Liver (tissue), 9 donors: ENCODE data around the gene DHX40. TPM values are rescaled to one million over a fixed set of nuclear protein-coding genes. Genes with fewer than 3 reads are reported as not detected.
"Not testable (repeated sequence)": the region's sequence is repeated elsewhere in the genome, so short reads cannot be mapped to it uniquely, and the experiment has no call there.

ENCODE experiments used
- DNase-seq: peaks from one replicate; pipeline ENCODE4 v3.0.0-alpha.2; 2017; ENCODE audit warnings: low spot score
- H3K27ac ChIP-seq, 2 donors: one replicate each; pipeline ENCODE4 v1.7.0; 2013; ENCODE audit warnings: inconsistent platforms in 2 of 2, low read length in 2 of 2, control low read depth in 1 of 2, low read depth in 1 of 2, mild to moderate bottlenecking in 1 of 2
- H3K27me3 ChIP-seq, 4 donors: one replicate each; pipeline versions ENCODE4 v1.6.1 to v1.7.0; 2013; ENCODE audit warnings: low read length in 3 of 4, inconsistent platforms in 1 of 4, mild to moderate bottlenecking in 1 of 4, moderate library complexity in 1 of 4; ENCODE audit not compliant: control insufficient read depth in 4 of 4, insufficient read depth in 4 of 4
- H3K36me3 ChIP-seq, 4 donors: one replicate each; pipeline versions ENCODE4 v1.6.1 to v1.7.0; 2013; ENCODE audit warnings: low read length in 3 of 4, mild to moderate bottlenecking in 3 of 4, low read depth in 1 of 4, moderate library complexity in 1 of 4; ENCODE audit not compliant: control insufficient read depth in 4 of 4, insufficient read depth in 3 of 4
- H3K4me1 ChIP-seq, 4 donors: one replicate each; pipeline versions ENCODE4 v1.6.1 to v1.7.0; 2013; ENCODE audit warnings: low read length in 3 of 4, mild to moderate bottlenecking in 3 of 4, moderate library complexity in 1 of 4; ENCODE audit not compliant: control insufficient read depth in 4 of 4, insufficient read depth in 4 of 4
- H3K4me3 ChIP-seq, 3 donors: one replicate each; pipeline versions ENCODE4 v1.6.1 to v1.7.0; 2013; ENCODE audit warnings: low read length in 3 of 3, control low read depth in 1 of 3, low read depth in 1 of 3, mild to moderate bottlenecking in 1 of 3
- H3K9ac ChIP-seq, 2 donors: one replicate each; pipeline ENCODE4 v1.7.0; 2013; ENCODE audit warnings: low read length in 2 of 2, mild to moderate bottlenecking in 2 of 2, moderate library complexity in 2 of 2, control low read depth in 1 of 2, low read depth in 1 of 2
- H3K9me3 ChIP-seq, 4 donors: one replicate each; pipeline versions ENCODE4 v1.6.1 to v1.7.0; 2013; ENCODE audit warnings: low read length in 3 of 4; ENCODE audit not compliant: control insufficient read depth in 4 of 4
- EGR1 ChIP-seq, 2 donors: IDR thresholded peaks; 2 replicates each; pipeline ENCODE4 v1.6.1; 2016 to 2018; ENCODE audit warnings: antibody characterized with exemption in 2 of 2, low read depth in 2 of 2
- FOXA1 ChIP-seq: IDR thresholded peaks from 2 replicates; pipeline ENCODE4 v1.6.1; 2016; ENCODE audit warnings: antibody characterized with exemption
- FOXA2 ChIP-seq: IDR thresholded peaks from 2 replicates; pipeline ENCODE4 v1.6.1; 2016; ENCODE audit warnings: antibody characterized with exemption
- GABPA ChIP-seq, 2 donors: IDR thresholded peaks in 1 of 2; conservative IDR thresholded peaks in 1 of 2; 2 replicates each; pipeline ENCODE4 v1.6.1; 2016; ENCODE audit warnings: antibody characterized with exemption in 2 of 2, mild to moderate bottlenecking in 1 of 2, moderate library complexity in 1 of 2
- HNF4G ChIP-seq: IDR thresholded peaks from 2 replicates; pipeline ENCODE4 v1.6.1; 2016; ENCODE audit warnings: antibody characterized with exemption
- JUND ChIP-seq, 2 donors: IDR thresholded peaks; 2 replicates each; pipeline ENCODE4 v1.6.1; 2016; ENCODE audit warnings: antibody characterized with exemption in 2 of 2
- NR2F2 ChIP-seq: IDR thresholded peaks from 2 replicates; pipeline ENCODE4 v1.6.1; 2016; ENCODE audit warnings: antibody characterized with exemption
- RAD21 ChIP-seq, 2 donors: IDR thresholded peaks; 2 replicates each; pipeline ENCODE4 v1.6.1; 2016; ENCODE audit warnings: antibody characterized with exemption in 2 of 2, mild to moderate bottlenecking in 2 of 2
- SP1 ChIP-seq: IDR thresholded peaks from 2 replicates; pipeline ENCODE4 v1.6.1; 2018; ENCODE audit warnings: antibody characterized with exemption, mild to moderate bottlenecking
- TAF1 ChIP-seq: conservative IDR thresholded peaks from 2 replicates; pipeline ENCODE4 v1.6.1; 2016; ENCODE audit warnings: antibody characterized with exemption, mild to moderate bottlenecking
- YY1 ChIP-seq: IDR thresholded peaks from 2 replicates; pipeline ENCODE4 v1.6.1; 2016; ENCODE audit warnings: antibody characterized with exemption, mild to moderate bottlenecking
- WGBS: extraction: QIAGEN DNeasy Blood & Tissue Kit; methylation state at CpG from one replicate; pipeline ENCODE4 v1.1.7; 2013; 5-methylcytosine and 5-hydroxymethylcytosine counted together
- polyA plus RNA-seq, 2 donors: library from polyadenylated mRNA; stranded (reverse) in 1 of 2; unstranded in 1 of 2; fragments of 200-250 nt in 1 of 2; fragments of >200 nt in 1 of 2; fragmentation: Nextera tagmentation in 1 of 2; extraction: Ambion mirVana in 1 of 2; gene quantifications; one replicate each; pipeline versions ENCODE4 v1.2.1 to v1.2.3, GENCODE V29; 2013 to 2015
- total RNA-seq, 2 donors: library from RNA; depleted of rRNA; stranded (reverse); fragments of >200 nt; gene quantifications; one replicate each; pipeline ENCODE4 v1.2.3, GENCODE V29; 2014
- TF ChIP-seq, protein P1 (sequence below): IDR thresholded peaks from 2 replicates; pipeline ENCODE4 v1.6.1; 2016; ENCODE audit warnings: antibody characterized with exemption, mild to moderate bottlenecking
- TF ChIP-seq, protein P2 (sequence below): IDR thresholded peaks from 2 replicates; pipeline ENCODE4 v1.6.1; 2016; ENCODE audit warnings: antibody characterized with exemption
- TF ChIP-seq, protein P3 (sequence below): IDR thresholded peaks from 2 replicates; pipeline ENCODE4 v1.6.1; 2016; ENCODE audit warnings: antibody characterized with exemption
- TF ChIP-seq, protein P4 (sequence below): fragments of 150-350 bp; IDR thresholded peaks from 2 replicates; pipeline ENCODE4 v1.5.1; 2017; ENCODE audit warnings: improper control_type of control experiment, low read depth, low read length; ENCODE audit not compliant: missing input control
- donor health status: healthy.
- donor health status: healthy.
- donor health status: healthy.
- donor health status: healthy.
- donor health status: healthy.

The DHX40 gene
- total and polyA plus RNA-seq, 4 donors = 3.8 to 20.7 (median 11.2) TPM

DNA sequence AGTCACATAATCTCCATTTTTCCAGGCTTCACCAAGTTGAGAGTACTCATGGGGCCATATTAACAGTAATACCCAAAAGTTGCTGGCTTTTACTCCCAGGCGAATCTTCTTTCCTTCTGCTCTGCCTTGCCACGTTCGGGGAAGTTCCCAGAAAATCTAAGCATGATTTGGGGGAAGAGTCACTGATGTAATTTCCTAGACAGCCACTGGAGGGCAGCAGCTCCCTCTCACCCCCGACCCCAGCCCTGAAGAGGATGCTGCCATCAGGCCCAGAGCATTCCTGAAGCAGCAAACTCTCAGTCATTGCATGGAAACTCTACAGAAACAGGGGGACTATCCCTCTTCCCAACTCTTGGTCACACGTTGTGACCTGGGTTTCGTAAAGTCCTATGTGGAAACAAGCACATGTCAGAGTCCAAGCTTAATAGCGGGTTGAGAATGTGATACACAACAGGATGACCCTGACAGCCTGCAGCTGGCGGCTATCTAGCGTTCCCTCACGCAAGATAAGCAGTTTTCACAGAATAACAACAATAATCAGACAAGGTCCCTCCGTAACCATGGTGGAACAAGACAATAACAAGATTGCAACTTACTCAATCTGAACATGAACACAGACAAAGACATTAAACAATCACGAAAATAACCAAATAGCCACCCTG lies 43.8 kb upstream of the DHX40 start (continued):
- TF ChIP-seq, protein P1, sequence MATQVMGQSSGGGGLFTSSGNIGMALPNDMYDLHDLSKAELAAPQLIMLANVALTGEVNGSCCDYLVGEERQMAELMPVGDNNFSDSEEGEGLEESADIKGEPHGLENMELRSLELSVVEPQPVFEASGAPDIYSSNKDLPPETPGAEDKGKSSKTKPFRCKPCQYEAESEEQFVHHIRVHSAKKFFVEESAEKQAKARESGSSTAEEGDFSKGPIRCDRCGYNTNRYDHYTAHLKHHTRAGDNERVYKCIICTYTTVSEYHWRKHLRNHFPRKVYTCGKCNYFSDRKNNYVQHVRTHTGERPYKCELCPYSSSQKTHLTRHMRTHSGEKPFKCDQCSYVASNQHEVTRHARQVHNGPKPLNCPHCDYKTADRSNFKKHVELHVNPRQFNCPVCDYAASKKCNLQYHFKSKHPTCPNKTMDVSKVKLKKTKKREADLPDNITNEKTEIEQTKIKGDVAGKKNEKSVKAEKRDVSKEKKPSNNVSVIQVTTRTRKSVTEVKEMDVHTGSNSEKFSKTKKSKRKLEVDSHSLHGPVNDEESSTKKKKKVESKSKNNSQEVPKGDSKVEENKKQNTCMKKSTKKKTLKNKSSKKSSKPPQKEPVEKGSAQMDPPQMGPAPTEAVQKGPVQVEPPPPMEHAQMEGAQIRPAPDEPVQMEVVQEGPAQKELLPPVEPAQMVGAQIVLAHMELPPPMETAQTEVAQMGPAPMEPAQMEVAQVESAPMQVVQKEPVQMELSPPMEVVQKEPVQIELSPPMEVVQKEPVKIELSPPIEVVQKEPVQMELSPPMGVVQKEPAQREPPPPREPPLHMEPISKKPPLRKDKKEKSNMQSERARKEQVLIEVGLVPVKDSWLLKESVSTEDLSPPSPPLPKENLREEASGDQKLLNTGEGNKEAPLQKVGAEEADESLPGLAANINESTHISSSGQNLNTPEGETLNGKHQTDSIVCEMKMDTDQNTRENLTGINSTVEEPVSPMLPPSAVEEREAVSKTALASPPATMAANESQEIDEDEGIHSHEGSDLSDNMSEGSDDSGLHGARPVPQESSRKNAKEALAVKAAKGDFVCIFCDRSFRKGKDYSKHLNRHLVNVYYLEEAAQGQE = no peak
- TF ChIP-seq, protein P2, sequence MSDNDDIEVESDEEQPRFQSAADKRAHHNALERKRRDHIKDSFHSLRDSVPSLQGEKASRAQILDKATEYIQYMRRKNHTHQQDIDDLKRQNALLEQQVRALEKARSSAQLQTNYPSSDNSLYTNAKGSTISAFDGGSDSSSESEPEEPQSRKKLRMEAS = peak; percentile 17
- TF ChIP-seq, protein P3, sequence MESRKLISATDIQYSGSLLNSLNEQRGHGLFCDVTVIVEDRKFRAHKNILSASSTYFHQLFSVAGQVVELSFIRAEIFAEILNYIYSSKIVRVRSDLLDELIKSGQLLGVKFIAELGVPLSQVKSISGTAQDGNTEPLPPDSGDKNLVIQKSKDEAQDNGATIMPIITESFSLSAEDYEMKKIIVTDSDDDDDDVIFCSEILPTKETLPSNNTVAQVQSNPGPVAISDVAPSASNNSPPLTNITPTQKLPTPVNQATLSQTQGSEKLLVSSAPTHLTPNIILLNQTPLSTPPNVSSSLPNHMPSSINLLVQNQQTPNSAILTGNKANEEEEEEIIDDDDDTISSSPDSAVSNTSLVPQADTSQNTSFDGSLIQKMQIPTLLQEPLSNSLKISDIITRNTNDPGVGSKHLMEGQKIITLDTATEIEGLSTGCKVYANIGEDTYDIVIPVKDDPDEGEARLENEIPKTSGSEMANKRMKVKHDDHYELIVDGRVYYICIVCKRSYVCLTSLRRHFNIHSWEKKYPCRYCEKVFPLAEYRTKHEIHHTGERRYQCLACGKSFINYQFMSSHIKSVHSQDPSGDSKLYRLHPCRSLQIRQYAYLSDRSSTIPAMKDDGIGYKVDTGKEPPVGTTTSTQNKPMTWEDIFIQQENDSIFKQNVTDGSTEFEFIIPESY = peak; percentile 24
- TF ChIP-seq EGR1 (IDR thresholded peaks at IDR 0.05; ENCODE audit: low read depth in 2 of 2) (no peak), SP1 (peak; percentile 53)

DNA sequence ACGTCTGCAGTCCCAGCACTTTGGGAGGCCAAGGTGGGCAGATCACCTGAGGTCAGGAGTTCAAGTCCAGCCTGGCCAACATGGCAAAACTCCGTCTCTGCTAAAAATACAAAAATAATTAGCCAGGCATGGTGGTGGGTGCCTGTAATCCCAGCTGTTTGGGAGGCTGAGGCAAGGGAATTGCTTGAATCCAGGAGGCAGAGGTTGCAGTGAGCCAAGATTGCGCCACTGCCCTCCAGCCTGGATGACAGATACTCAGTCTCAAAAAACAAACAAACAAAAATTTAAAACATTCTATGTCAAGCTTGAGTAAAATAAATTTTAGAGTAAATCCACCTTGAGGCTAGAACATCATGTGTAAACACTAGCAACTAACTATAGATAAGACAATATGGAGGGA lies 40.5 kb upstream of the DHX40 start:
- not testable (repeated sequence) for H3K27me3 ChIP-seq, H3K9me3 ChIP-seq, DNase-seq, H3K27ac ChIP-seq, H3K36me3 ChIP-seq, H3K9ac ChIP-seq, H3K4me3 ChIP-seq
- WGBS = 80% methylated on average over 3 of the region's 3 CpGs
- H3K4me1 ChIP-seq = peaks cover 1 to 10% (median 7%) of the 10 kb centered on the region in 4 donors

DNA sequence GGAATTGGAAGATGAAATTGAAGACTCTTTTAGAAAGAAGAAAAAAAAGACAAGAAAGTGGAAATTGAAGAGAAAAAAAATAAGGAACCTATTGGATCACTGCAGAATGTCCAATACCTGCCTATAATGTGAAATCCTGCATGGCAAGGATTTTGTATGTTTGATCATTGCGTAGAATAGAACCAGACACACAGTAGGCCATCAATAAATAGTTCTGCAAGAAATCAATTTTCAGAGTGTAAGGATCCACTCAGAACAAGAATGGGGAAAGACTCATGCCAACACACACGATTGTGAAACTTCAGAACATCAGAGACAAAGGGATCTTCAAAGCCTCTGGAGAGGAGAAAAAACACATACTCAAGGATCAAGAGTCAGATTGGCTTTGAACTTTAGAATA lies 39.7 kb upstream of the DHX40 start:
- no peak overlapping the region for H3K9ac ChIP-seq
- no peak for DNase-seq
- no peaks in the 10 kb centered on the region for H3K36me3 ChIP-seq
- WGBS = 60% methylated on average over 2 of the region's 2 CpGs
- H3K27me3 ChIP-seq = no peaks in the 10 kb centered on the region
- H3K9me3 ChIP-seq = no peaks in the 10 kb centered on the region
- peaks cover under 1 to 10% (median 7%) of the 10 kb centered on the region in 4 donors for H3K4me1 ChIP-seq
- H3K27ac ChIP-seq = no peak overlapping the region
- H3K4me3 ChIP-seq = no peak overlapping the region
- TF ChIP-seq RAD21 (IDR thresholded peaks at IDR 0.05) = no peak
- no peak for TF ChIP-seq SP1
- no peak for TF ChIP-seq EGR1 (IDR thresholded peaks at IDR 0.05; ENCODE audit: low read depth in 2 of 2)
- TF ChIP-seq YY1 = no peak
- no peak for TF ChIP-seq FOXA2
- no peak for TF ChIP-seq FOXA1
- TF ChIP-seq HNF4G = no peak
- TF ChIP-seq, protein P2 = no peak
- TF ChIP-seq, protein P3 = no peak
- TF ChIP-seq TAF1 = no peak
- TF ChIP-seq, protein P4, sequence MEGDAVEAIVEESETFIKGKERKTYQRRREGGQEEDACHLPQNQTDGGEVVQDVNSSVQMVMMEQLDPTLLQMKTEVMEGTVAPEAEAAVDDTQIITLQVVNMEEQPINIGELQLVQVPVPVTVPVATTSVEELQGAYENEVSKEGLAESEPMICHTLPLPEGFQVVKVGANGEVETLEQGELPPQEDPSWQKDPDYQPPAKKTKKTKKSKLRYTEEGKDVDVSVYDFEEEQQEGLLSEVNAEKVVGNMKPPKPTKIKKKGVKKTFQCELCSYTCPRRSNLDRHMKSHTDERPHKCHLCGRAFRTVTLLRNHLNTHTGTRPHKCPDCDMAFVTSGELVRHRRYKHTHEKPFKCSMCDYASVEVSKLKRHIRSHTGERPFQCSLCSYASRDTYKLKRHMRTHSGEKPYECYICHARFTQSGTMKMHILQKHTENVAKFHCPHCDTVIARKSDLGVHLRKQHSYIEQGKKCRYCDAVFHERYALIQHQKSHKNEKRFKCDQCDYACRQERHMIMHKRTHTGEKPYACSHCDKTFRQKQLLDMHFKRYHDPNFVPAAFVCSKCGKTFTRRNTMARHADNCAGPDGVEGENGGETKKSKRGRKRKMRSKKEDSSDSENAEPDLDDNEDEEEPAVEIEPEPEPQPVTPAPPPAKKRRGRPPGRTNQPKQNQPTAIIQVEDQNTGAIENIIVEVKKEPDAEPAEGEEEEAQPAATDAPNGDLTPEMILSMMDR = no peak
- TF ChIP-seq, protein P1 = no peak
- no peak for TF ChIP-seq GABPA (IDR thresholded peaks at IDR 0.05 in 1 of 2, conservative IDR thresholded peaks at IDR 0.05 in 1 of 2)
- no peak for TF ChIP-seq JUND (IDR thresholded peaks at IDR 0.05)
- TF ChIP-seq NR2F2 = no peak
